ENCODE measurements around the gene NAV3.

GRCh38 chr12:77979597-77980250 lies 149.0 kb downstream of the NAV3 start:
- TF ChIP-seq CTCF (IDR thresholded peaks at IDR 0.05), result no peak
- no peak for TF ChIP-seq EZH2phosphoT487 (IDR thresholded peaks at IDR 0.05; ENCODE audit: borderline replicate concordance, low read depth)
- TF ChIP-seq GABPA (IDR thresholded peaks at IDR 0.05; ENCODE audit: low read depth), result no peak
- TF ChIP-seq POLR2AphosphoS5 (IDR thresholded peaks at IDR 0.05; ENCODE audit: low read depth, low read length), result no peak
- no peak for TF ChIP-seq REST (IDR thresholded peaks at IDR 0.05; ENCODE audit: low read depth, low read length)
- TF ChIP-seq SIN3A (IDR thresholded peaks at IDR 0.05; ENCODE audit: borderline replicate concordance, low read depth, low read length), result no peak
- TF ChIP-seq JUND (IDR thresholded peaks at IDR 0.05), result no peak
- no peak for TF ChIP-seq NRF1 (IDR thresholded peaks at IDR 0.05; ENCODE audit: low read depth, low read length)
- no peak for TF ChIP-seq RAD21 (IDR thresholded peaks at IDR 0.05; ENCODE audit: low read length)
- TF ChIP-seq ZBTB33 (IDR thresholded peaks at IDR 0.05; ENCODE audit: borderline replicate concordance, low read depth), result no peak
- TF ChIP-seq YY1 (IDR thresholded peaks at IDR 0.05; ENCODE audit: low read depth), result no peak
